ENCODE results near the gene ASTN1.

ASTN1 gene

DNA sequence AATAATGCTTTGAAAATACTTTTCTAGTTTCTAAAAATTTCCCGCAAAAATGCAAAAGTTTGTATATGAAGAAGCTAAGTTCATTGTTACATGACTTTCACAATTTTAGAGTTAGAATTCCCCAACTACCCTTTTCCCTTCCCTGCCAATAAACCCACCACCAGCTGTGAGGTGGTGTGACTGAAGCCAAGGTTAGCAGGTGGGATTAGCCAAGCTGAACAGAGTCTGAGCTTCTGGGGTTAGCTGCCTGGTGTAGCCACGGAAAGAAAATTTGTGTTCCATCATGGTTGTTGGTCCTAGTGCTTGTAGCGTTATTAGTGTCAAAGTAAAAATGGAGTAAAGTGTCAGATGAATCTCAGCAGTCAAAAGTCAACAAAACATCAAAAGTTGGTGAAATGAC lies 110.9 kb downstream of the ASTN1 start:
- Histone ChIP-seq H3K4me1 (ENCODE audit: low read depth, poor library complexity, severe bottlenecking) (no peaks in the 10 kb centered on the region), H3K36me3 (ENCODE audit: insufficient read depth) (no peaks in the 10 kb centered on the region), H3K79me2 (ENCODE audit: insufficient read depth, low read depth) (no peaks in the 10 kb centered on the region), H4K20me1 (ENCODE audit: insufficient read depth) (no peaks in the 10 kb centered on the region), H3K4me2 (no peak overlapping the region), H3K27me3 (ENCODE audit: insufficient read depth, low read depth) (no peaks in the 10 kb centered on the region), H3K4me3 (IDR thresholded peaks at IDR 0.05; ENCODE audit: insufficient read depth, low read depth, low read length) (no peak overlapping the region), H3K27ac (no peak overlapping the region), H2AFZ (ENCODE audit: low read depth) (no peak overlapping the region), H3K9ac (no peak overlapping the region)
- TF ChIP-seq, protein P1, sequence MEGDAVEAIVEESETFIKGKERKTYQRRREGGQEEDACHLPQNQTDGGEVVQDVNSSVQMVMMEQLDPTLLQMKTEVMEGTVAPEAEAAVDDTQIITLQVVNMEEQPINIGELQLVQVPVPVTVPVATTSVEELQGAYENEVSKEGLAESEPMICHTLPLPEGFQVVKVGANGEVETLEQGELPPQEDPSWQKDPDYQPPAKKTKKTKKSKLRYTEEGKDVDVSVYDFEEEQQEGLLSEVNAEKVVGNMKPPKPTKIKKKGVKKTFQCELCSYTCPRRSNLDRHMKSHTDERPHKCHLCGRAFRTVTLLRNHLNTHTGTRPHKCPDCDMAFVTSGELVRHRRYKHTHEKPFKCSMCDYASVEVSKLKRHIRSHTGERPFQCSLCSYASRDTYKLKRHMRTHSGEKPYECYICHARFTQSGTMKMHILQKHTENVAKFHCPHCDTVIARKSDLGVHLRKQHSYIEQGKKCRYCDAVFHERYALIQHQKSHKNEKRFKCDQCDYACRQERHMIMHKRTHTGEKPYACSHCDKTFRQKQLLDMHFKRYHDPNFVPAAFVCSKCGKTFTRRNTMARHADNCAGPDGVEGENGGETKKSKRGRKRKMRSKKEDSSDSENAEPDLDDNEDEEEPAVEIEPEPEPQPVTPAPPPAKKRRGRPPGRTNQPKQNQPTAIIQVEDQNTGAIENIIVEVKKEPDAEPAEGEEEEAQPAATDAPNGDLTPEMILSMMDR (conservative IDR thresholded peaks at IDR 0.05; ENCODE audit: low read depth, low read length) = no peak

GRCh38 chr1:177048314-177049069 lies 116.0 kb downstream of the ASTN1 start:
- H4K20me1 ChIP-seq (ENCODE audit: insufficient read depth) = no peaks in the 10 kb centered on the region
- H3K9ac ChIP-seq = no peak overlapping the region
- no peak overlapping the region for H2AFZ ChIP-seq (ENCODE audit: low read depth)
- H3K36me3 ChIP-seq (ENCODE audit: insufficient read depth) = no peaks in the 10 kb centered on the region
- no peak overlapping the region for H3K27ac ChIP-seq
- no peaks in the 10 kb centered on the region for H3K27me3 ChIP-seq (ENCODE audit: insufficient read depth, low read depth)
- H3K4me1 ChIP-seq (ENCODE audit: low read depth, poor library complexity, severe bottlenecking) = no peaks in the 10 kb centered on the region
- no peaks in the 10 kb centered on the region for H3K79me2 ChIP-seq (ENCODE audit: insufficient read depth, low read depth)
- no peak overlapping the region for H3K4me3 ChIP-seq (IDR thresholded peaks at IDR 0.05; ENCODE audit: insufficient read depth, low read depth, low read length)
- no peak overlapping the region for H3K4me2 ChIP-seq
- TF ChIP-seq, protein P1 (conservative IDR thresholded peaks at IDR 0.05; ENCODE audit: low read depth, low read length) = no peak

DNA sequence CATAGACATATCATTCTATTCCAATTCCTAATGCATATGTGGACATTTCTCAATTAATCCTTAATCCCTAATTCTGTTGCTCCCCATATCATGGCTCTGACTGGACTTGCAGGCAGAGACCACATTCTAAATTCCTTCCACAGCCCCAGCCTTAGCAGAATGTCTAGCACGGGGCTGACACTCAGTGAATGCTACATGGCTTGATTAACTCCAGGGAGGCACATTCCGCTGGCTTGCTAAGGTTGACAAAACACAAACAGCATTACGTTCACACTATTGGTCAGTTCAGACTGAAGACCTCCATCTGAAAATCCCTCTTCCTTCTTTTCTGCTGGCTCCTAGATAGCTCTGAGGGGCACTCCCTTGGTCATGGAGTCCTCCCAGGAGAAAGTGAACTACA lies 119.4 kb downstream of the ASTN1 start:
- H3K36me3 ChIP-seq (ENCODE audit: insufficient read depth) = no peaks in the 10 kb centered on the region
- no peak overlapping the region for H3K4me3 ChIP-seq (IDR thresholded peaks at IDR 0.05; ENCODE audit: insufficient read depth, low read depth, low read length)
- H3K27ac ChIP-seq = no peak overlapping the region
- H2AFZ ChIP-seq (ENCODE audit: low read depth) = no peak overlapping the region
- no peaks in the 10 kb centered on the region for H4K20me1 ChIP-seq (ENCODE audit: insufficient read depth)
- H3K9ac ChIP-seq = no peak overlapping the region
- H3K27me3 ChIP-seq (ENCODE audit: insufficient read depth, low read depth) = no peaks in the 10 kb centered on the region
- H3K4me1 ChIP-seq (ENCODE audit: low read depth, poor library complexity, severe bottlenecking) = no peaks in the 10 kb centered on the region
- H3K79me2 ChIP-seq (ENCODE audit: insufficient read depth, low read depth) = no peaks in the 10 kb centered on the region
- TF ChIP-seq, protein P1 (conservative IDR thresholded peaks at IDR 0.05; ENCODE audit: low read depth, low read length) = no peak
- H3K4me2 ChIP-seq = no peak overlapping the region

DNA sequence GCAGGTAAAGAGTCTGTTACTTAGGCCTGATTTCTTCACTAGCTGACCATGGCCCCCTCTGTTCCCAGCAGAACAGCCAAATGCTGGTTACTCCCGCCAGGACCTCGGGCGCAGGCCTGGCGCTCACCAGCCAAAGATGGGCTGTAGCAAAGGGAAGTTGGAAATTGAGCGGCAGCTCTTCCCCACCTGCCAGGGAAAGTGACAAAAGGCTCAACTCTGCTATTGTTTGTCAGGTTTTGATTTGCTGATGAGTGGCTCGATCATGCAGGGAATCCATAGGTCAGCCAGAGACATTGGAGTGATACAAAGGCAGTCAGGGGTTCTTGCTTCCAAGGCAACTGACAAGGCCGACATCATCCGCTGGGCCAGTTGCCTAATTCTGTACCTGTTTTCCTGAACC lies 120.1 kb downstream of the ASTN1 start:
- H3K79me2 ChIP-seq (ENCODE audit: insufficient read depth, low read depth) = no peaks in the 10 kb centered on the region
- H3K4me2 ChIP-seq = no peak overlapping the region
- no peaks in the 10 kb centered on the region for H3K36me3 ChIP-seq (ENCODE audit: insufficient read depth)
- TF ChIP-seq, protein P1 (conservative IDR thresholded peaks at IDR 0.05; ENCODE audit: low read depth, low read length) = no peak
- no peaks in the 10 kb centered on the region for H3K27me3 ChIP-seq (ENCODE audit: insufficient read depth, low read depth)
- H4K20me1 ChIP-seq (ENCODE audit: insufficient read depth) = no peaks in the 10 kb centered on the region
- no peak overlapping the region for H3K9ac ChIP-seq
- no peak overlapping the region for H2AFZ ChIP-seq (ENCODE audit: low read depth)
- H3K4me3 ChIP-seq (IDR thresholded peaks at IDR 0.05; ENCODE audit: insufficient read depth, low read depth, low read length) = no peak overlapping the region
- no peaks in the 10 kb centered on the region for H3K4me1 ChIP-seq (ENCODE audit: low read depth, poor library complexity, severe bottlenecking)
- no peak overlapping the region for H3K27ac ChIP-seq
